Ovary (tissue), 9 donors: ENCODE measurements around the gene PACS2. TPM values are rescaled to one million over a fixed set of nuclear protein-coding genes. Genes with fewer than 3 reads are reported as not detected.

ENCODE experiments used
- DNase-seq, 5 donors: peaks; one replicate each; pipeline ENCODE4 v3.0.0-alpha.2; 2019 to 2020
- H3K27ac ChIP-seq, 2 donors: fragments of 200-600 bp; one replicate each; pipeline versions ENCODE4 v1.5.1 to v1.8.0; 2019 to 2022
- H3K27me3 ChIP-seq: fragments of 200-600 bp; one replicate; pipeline ENCODE4 v1.8.0; 2022
- H3K36me3 ChIP-seq: fragments of 200-600 bp; sonication (generic); one replicate; pipeline ENCODE4 v1.5.1; 2019
- H3K4me1 ChIP-seq: one replicate; pipeline ENCODE4 v1.8.1; 2013; ENCODE audit warnings: mild to moderate bottlenecking, moderate library complexity; ENCODE audit not compliant: insufficient read depth
- H3K4me3 ChIP-seq: fragments of 200-600 bp; sonication (generic); one replicate; pipeline ENCODE4 v1.5.1; 2017
- H3K9me3 ChIP-seq, 2 donors: fragments of 200-600 bp in 1 of 2; sonication (generic) in 1 of 2; one replicate each; pipeline versions ENCODE4 v1.5.1 to v1.8.1; 2013 to 2019; ENCODE audit warnings: mild to moderate bottlenecking in 1 of 2, moderate library complexity in 1 of 2
- CTCF ChIP-seq, 3 donors: fragments of 450-650 bp in 2 of 3; fragments of 200-600 bp in 1 of 3; IDR thresholded peaks; one replicate each; pipeline versions ENCODE4 v1.5.1 to v1.8.0; 2016 to 2022; ENCODE audit warnings: antibody characterized with exemption in 3 of 3, mild to moderate bottlenecking in 1 of 3
- EP300 ChIP-seq: sonication (generic); formaldehyde crosslinking; IDR thresholded peaks from one replicate; pipeline ENCODE4 v1.6.1; 2017; ENCODE audit warnings: antibody characterized with exemption
- POLR2A ChIP-seq: fragments of 450-650 bp; IDR thresholded peaks from one replicate; pipeline ENCODE4 v1.6.1; 2017; ENCODE audit warnings: antibody characterized with exemption, mild to moderate bottlenecking, moderate library complexity
- WGBS, 3 donors: extraction: QIAGEN DNeasy Blood & Tissue Kit in 1 of 3; methylation state at CpG; one replicate each; pipeline versions ENCODE4 v1.1.5 to v1.1.7; 2013 to 2017; 5-methylcytosine and 5-hydroxymethylcytosine counted together
- intact Hi-C, 4 donors: fragments of 100-400 bp; cut with DNase I; formaldehyde crosslinking; loops; one replicate each; pipeline versions ENCODE4 v1.11.0 to v1.15.1; 2022 to 2023
- polyA plus RNA-seq, 2 donors: library from polyadenylated mRNA; stranded (reverse); fragments of 200-250 nt in 1 of 2; fragments of 350-450 nt in 1 of 2; fragmentation: Illumina TruSeq in 1 of 2; extraction: RNeasy Lipid Tissue Mini Kit (QIAGEN cat#74804) in 1 of 2; gene quantifications; one replicate each; pipeline ENCODE4 v1.2.3, GENCODE V29; 2013 to 2014
- total RNA-seq, 7 donors: library from RNA; depleted of rRNA in 2 of 7; stranded (reverse); fragments of >200 nt in 2 of 7; fragmentation: NEBNext Ultra II Directional in 3 of 7; extraction: Animal tissue kit (Norgen Biotek cat#: 25700) in 3 of 7; gene quantifications; one replicate each; pipeline versions ENCODE4 v1.1.0 to v1.2.4, GENCODE V29; 2016 to 2023
- donor health status: DM: no; HTN: no; CAD: no; lungs with moderate emphysema.
- donor health status: DM: no; HTN: no; CAD: no.
- donor health status: Bipolar disorder and iron deficiency.
- donor health status: DM: yes; HTN: yes; CAD: no.
- donor health status: DM: no; HTN: no; CAD: no.
- donor health status: DM: yes; HTN: yes; CAD: no.

PACS2 gene
- total and polyA plus RNA-seq, 9 donors, result 21.2 to 91.9 (median 60.6) TPM

DNA sequence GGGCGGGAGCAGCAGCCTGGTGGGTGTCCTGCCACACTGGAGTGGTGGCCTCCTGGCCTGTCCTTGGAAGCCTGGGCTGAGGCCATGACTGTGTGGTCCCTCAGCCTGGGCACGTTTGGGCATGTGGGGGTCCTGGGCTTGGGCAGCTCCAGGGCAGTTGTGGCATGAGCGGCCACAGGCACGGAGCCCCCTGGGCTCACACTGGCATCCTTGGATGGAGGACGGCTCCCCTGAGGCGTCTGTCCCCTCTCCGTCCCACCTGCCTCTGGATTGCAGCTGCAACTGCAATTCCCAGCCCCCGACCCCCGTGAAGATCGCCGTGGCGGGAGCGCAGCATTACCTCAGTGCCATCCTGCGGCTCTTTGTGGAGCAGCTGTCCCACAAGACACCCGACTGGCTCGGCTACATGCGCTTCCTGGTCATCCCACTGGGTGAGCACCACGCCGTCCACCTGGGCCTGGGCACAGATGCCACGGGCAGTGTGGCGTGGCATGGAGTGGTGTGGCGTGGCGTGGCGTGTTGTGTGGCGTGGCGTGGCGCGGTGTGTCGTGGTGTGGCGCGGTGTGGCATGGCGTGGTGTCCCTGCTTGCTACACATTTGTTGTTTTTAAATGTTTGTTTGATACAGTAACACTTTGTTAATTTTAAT lies 68.7 kb downstream of the PACS2 start:
- Histone ChIP-seq H3K9me3 (no peaks in the 10 kb centered on the region), H3K36me3 (no peaks in the 10 kb centered on the region), H3K27me3 (no peaks in the 10 kb centered on the region), H3K4me1 (no peaks in the 10 kb centered on the region), H3K4me3 (no peak overlapping the region), H3K27ac (no peak overlapping the region)
- TF ChIP-seq EP300 (no peak), POLR2A (no peak), CTCF (IDR thresholded peaks at IDR 0.05) (no peak)
- 95 to 98% (median 97%) methylated on average over 28 to 32 of the region's 32 CpGs for whole genome bisulfite sequencing, 3 donors
- intact Hi-C loops, result loop anchor here in 1 of 4 donors (5.0 kb wide), 1 partner anchor 104 kb away; the partner anchor contains the start of gene CRIP1
- no peak for DNase-seq

DNA sequence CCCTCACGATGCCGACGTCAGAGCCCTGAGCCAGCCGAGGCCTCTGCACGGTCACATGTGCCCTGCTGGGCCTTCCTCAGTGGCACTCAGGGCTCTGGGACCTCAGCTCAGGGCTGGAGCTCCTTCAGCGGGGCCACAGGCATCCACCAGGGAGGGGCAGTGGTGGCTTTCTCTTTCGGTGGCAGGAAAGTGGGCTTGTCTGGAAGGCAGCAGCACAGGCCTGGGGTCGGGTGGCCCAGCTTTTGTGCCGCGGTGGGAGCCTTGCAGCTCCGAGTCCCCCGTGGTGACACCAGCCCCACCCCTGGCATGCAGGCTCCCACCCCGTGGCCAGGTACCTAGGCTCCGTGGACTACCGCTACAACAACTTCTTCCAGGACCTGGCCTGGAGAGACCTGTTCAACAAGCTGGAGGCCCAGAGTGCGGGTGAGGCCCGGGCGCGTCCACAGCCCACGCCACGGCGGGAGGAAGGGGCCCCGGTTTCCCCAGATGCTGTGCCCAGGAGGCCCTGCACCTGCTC lies 69.6 kb downstream of the PACS2 start:
- Histone ChIP-seq H3K27ac (no peak overlapping the region), H3K9me3 (no peaks in the 10 kb centered on the region), H3K27me3 (no peaks in the 10 kb centered on the region), H3K4me3 (no peak overlapping the region), H3K36me3 (no peaks in the 10 kb centered on the region), H3K4me1 (no peaks in the 10 kb centered on the region)
- intact Hi-C loops, result loop anchor here in 1 of 4 donors (5.0 kb wide), 1 partner anchor 103 kb away; the partner anchor contains the start of gene CRIP1
- TF ChIP-seq EP300, result no peak
- no peak for TF ChIP-seq POLR2A
- TF ChIP-seq CTCF (IDR thresholded peaks at IDR 0.05), result no peak
- peak in 1 of 5 donors; percentile 15 for DNase-seq
- WGBS, 3 donors, result 91 to 95% (median 92%) methylated on average over 19 to 23 of the region's 23 CpGs

DNA sequence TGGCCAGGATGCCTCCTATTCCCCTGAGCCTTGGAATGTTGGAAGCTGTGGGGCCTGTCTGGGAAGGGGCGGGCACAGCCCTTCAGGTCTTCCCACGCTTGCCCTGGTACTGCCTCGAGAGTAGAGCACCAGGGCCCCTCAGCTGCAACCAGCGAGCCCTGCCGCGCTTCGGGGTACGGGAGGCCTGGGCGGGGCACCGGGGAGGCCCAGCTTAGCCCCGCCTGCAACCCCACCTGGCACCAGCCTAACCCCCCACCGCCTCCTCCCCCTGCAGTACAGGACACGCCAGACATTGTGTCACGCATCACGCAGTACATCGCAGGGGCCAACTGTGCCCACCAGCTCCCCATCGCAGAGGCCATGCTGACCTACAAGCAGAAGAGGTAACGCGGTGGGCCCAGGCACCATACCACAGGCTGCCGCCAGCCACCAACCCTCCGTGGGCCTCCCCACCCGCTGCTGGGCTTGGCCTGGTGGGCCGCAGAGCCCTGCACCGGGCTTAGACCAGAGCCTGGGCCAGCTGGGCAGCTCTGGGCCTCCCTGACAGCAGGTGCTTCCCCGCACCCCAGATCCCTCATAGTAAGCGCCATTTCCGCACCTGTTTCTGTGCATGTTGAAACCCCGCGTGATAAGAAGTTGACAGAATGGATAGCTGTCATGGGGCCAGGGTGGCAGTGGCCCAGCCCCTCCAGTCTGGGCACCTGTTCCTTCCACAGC lies 70.2 kb downstream of the PACS2 start:
- H3K4me1 ChIP-seq, result no peaks in the 10 kb centered on the region
- no peaks in the 10 kb centered on the region for H3K36me3 ChIP-seq
- WGBS, 3 donors, result 95 to 96% (median 96%) methylated on average over 28 to 29 of the region's 29 CpGs
- no peaks in the 10 kb centered on the region for H3K27me3 ChIP-seq
- no peak for TF ChIP-seq POLR2A
- TF ChIP-seq CTCF (IDR thresholded peaks at IDR 0.05), result no peak
- no peak for TF ChIP-seq EP300
- intact Hi-C loops, result loop anchor here in 1 of 4 donors (5.0 kb wide), 1 partner anchor 103 kb away; the partner anchor contains the start of gene CRIP1
- H3K27ac ChIP-seq, result no peak overlapping the region
- H3K4me3 ChIP-seq, result no peak overlapping the region
- no peaks in the 10 kb centered on the region for H3K9me3 ChIP-seq
- peak in 1 of 5 donors; percentile 17 for DNase-seq

- DNase-seq, result no peak
- intact Hi-C loops, result no loop called here
- H3K27ac ChIP-seq, result no peak overlapping the region
- WGBS, 3 donors, result 92 to 93% (median 92%) methylated on average over 19 of the region's 19 CpGs
- H3K4me3 ChIP-seq, result no peak overlapping the region
- H3K27me3 ChIP-seq, result no peaks in the 10 kb centered on the region
- no peaks in the 10 kb centered on the region for H3K9me3 ChIP-seq
- no peaks in the 10 kb centered on the region for H3K4me1 ChIP-seq
- H3K36me3 ChIP-seq, result no peaks in the 10 kb centered on the region
- TF ChIP-seq CTCF (IDR thresholded peaks at IDR 0.05), result no peak
- no peak for TF ChIP-seq EP300
- no peak for TF ChIP-seq POLR2A
These were observed 70.7 kb downstream of the PACS2 start for GRCh38 chr14:105385322-105385637.
